HepG2 (cell line): ENCODE measurements around the gene UNC5C. TPM values are rescaled to one million over a fixed set of nuclear protein-coding genes. Genes with fewer than 3 reads are reported as not detected.

Experiments used
- ATAC-seq: fragments of 200-7000 bp; cut with Tn5 transposase; 3 replicates; pipeline ENCODE4 v1.9.1; 2020; ENCODE audit warnings: mild to moderate bottlenecking, moderate library complexity
- BruUV-seq: library from RNA; stranded (reverse); fragments of 400-500 nt; replicated peaks from 2 replicates; lab custom pipeline; 2021; lab: Mats Ljungman, UMichigan
- CTCF ChIA-PET: fragments of 300-600 bp; formaldehyde crosslinking; extraction: SDS; loops from one replicate; lab custom pipeline; 2021; ENCODE audit warnings: low total read pairs, inconsistent platforms, low intra/inter-chr PET ratio; lab: Yijun Ruan, JAX
- POLR2A ChIA-PET: fragments of 350-600 bp; sonication (Branson Sonifier 250); formaldehyde crosslinking; loops from one replicate; lab custom pipeline; 2020; ENCODE audit warnings: antibody characterized with exemption, inconsistent platforms; lab: Yijun Ruan, JAX
- DNase-seq: peaks from one replicate; pipeline ENCODE4 v3.0.0-alpha.2; 2015; ENCODE audit warnings: low spot score
- FAIRE-seq: peaks from 3 replicates; lab custom pipeline; 2011; peaks lifted over from hg19 to GRCh38; lab: Jason Lieb, UNC
- H2AFZ ChIP-seq: one replicate; pipeline ENCODE4 v1.6.1; 2011; ENCODE audit warnings: low read length, inconsistent platforms
- H3K27ac ChIP-seq: fragments of 300-600 bp; 3 replicates; pipeline ENCODE4 v1.8.0; 2011; ENCODE audit warnings: mixed run types, mild to moderate bottlenecking, mixed read lengths, low read length, inconsistent platforms; ENCODE audit not compliant: insufficient read depth; ENCODE audit errors: extremely low read length
- H3K27me3 ChIP-seq, 2 experiments: fragments of 200-600 bp in 1 of 2; 2 replicates in 1 of 2; 3 replicates in 1 of 2; pipeline versions ENCODE4 v1.6.0 to v1.8.0; 2011; ENCODE audit warnings: low read length in 2 of 2, mild to moderate bottlenecking in 2 of 2, moderate library complexity in 2 of 2, inconsistent platforms in 1 of 2; ENCODE audit not compliant: insufficient read depth in 2 of 2, control insufficient read depth in 1 of 2
- H3K36me3 ChIP-seq, 2 experiments: fragments of 200-600 bp in 1 of 2; replicated peaks in 1 of 2; 2 replicates in 1 of 2; 3 replicates in 1 of 2; pipeline versions ENCODE4 v1.5.1 to v1.8.0; 2011; ENCODE audit warnings: low read length in 2 of 2, inconsistent platforms in 1 of 2; ENCODE audit not compliant: insufficient read depth in 2 of 2, control insufficient read depth in 1 of 2
- H3K4me1 ChIP-seq: 2 replicates; pipeline ENCODE4 v1.5.1; 2012; ENCODE audit warnings: low read length, inconsistent platforms; ENCODE audit not compliant: insufficient read depth
- H3K4me2 ChIP-seq: 2 replicates; pipeline ENCODE4 v1.6.0; 2011; ENCODE audit warnings: low read depth, low read length, inconsistent platforms
- H3K4me3 ChIP-seq, 3 experiments: fragments of 200-600 bp in 1 of 3; sonication (generic), shearing (Covaris generic) in 1 of 3; replicated peaks in 1 of 3; 2 replicates each; pipeline ENCODE4 v1.5.1; 2011 to 2016; ENCODE audit warnings: low read length in 3 of 3, inconsistent platforms in 2 of 3, low read depth in 2 of 3, mild to moderate bottlenecking in 2 of 3, control low read depth in 1 of 3, mixed read lengths in 1 of 3; ENCODE audit not compliant: insufficient read depth in 1 of 3
- H3K79me2 ChIP-seq: one replicate; pipeline ENCODE4 v1.6.1; 2011; ENCODE audit warnings: low read length, inconsistent platforms; ENCODE audit not compliant: insufficient read depth
- H3K9ac ChIP-seq: 2 replicates; pipeline ENCODE4 v1.6.0; 2011; ENCODE audit warnings: mild to moderate bottlenecking, low read depth, low read length, inconsistent platforms; ENCODE audit not compliant: insufficient read depth
- H3K9me3 ChIP-seq: 2 replicates; pipeline ENCODE4 v1.5.1; 2012; ENCODE audit warnings: mild to moderate bottlenecking, low read length
- H4K20me1 ChIP-seq: 2 replicates; pipeline ENCODE4 v1.6.0; 2011; ENCODE audit warnings: inconsistent platforms, mild to moderate bottlenecking, low read length, moderate library complexity; ENCODE audit not compliant: insufficient read depth
- ATF7-NPFF ChIP-seq: sonication (generic); formaldehyde crosslinking; IDR thresholded peaks from 2 replicates; pipeline ENCODE4 v1.8.1; 2023; ENCODE audit warnings: mild to moderate bottlenecking, low read depth, missing genetic modification reagents, moderate library complexity
- CENPX ChIP-seq: sonication (generic); formaldehyde crosslinking; IDR thresholded peaks from 2 replicates; pipeline ENCODE4 v1.9.0; 2021; ENCODE audit warnings: mild to moderate bottlenecking, missing genetic modification reagents, moderate library complexity
- DBP ChIP-seq: sonication (generic); formaldehyde crosslinking; IDR thresholded peaks from 2 replicates; pipeline ENCODE4 v1.4.0; 2020; ENCODE audit warnings: missing genetic modification reagents; ENCODE audit errors: not compliant biosample characterization
- EHMT2 ChIP-seq: fragments of 200-600 bp; sonication (generic); IDR thresholded peaks from 2 replicates; pipeline ENCODE4 v1.7.0; 2017; ENCODE audit warnings: antibody characterized with exemption, low read depth, low read length, borderline replicate concordance
- FOXJ3 ChIP-seq: sonication (generic); formaldehyde crosslinking; IDR thresholded peaks from 2 replicates; pipeline ENCODE4 v1.4.0; 2020; ENCODE audit warnings: missing genetic modification reagents, mild to moderate bottlenecking, borderline replicate concordance
- GMEB2 ChIP-seq: IDR thresholded peaks from 2 replicates; pipeline ENCODE4 v1.6.1; 2016; ENCODE audit warnings: missing biosample characterization, missing genetic modification reagents, low read depth
- HNF4G ChIP-seq, 2 experiments: sonication (generic) in 1 of 2; formaldehyde crosslinking in 1 of 2; IDR thresholded peaks; 2 replicates each; pipeline versions ENCODE4 v1.4.0 to v1.6.1; 2011 to 2020; ENCODE audit warnings: borderline replicate concordance in 2 of 2, low read depth in 2 of 2, mild to moderate bottlenecking in 2 of 2, low read length in 1 of 2, missing genetic modification reagents in 1 of 2, moderate library complexity in 1 of 2
- MED1 ChIP-seq: sonication (generic); formaldehyde crosslinking; IDR thresholded peaks from 2 replicates; pipeline ENCODE4 v1.4.0; 2020; ENCODE audit warnings: missing genetic modification reagents
- MLLT10 ChIP-seq: sonication (generic); formaldehyde crosslinking; IDR thresholded peaks from 2 replicates; pipeline ENCODE4 v1.4.0; 2020; ENCODE audit warnings: missing genetic modification reagents
- SATB2 ChIP-seq: sonication (generic); formaldehyde crosslinking; IDR thresholded peaks from 2 replicates; pipeline ENCODE4 v1.5.0; 2020; ENCODE audit warnings: missing genetic modification reagents
- SKIL ChIP-seq: sonication (generic); formaldehyde crosslinking; IDR thresholded peaks from 2 replicates; pipeline ENCODE4 v1.8.0; 2022; ENCODE audit warnings: missing genetic modification reagents, mild to moderate bottlenecking, moderate library complexity, borderline replicate concordance
- SNAI1 ChIP-seq: sonication (generic); formaldehyde crosslinking; IDR thresholded peaks from 2 replicates; pipeline ENCODE4 v1.5.0; 2020; ENCODE audit warnings: mild to moderate bottlenecking, missing genetic modification reagents, borderline replicate concordance
- TAF15 ChIP-seq: fragments of 200-400 bp; formaldehyde crosslinking; IDR thresholded peaks from one replicate; pipeline ENCODE4 v1.6.1; 2018; ENCODE audit warnings: mild to moderate bottlenecking, low read depth, low read length; ENCODE audit not compliant: poor library complexity, severe bottlenecking
- ZBTB7A ChIP-seq: sonication (generic); formaldehyde crosslinking; IDR thresholded peaks from 2 replicates; pipeline ENCODE4 v1.8.0; 2022; ENCODE audit warnings: mild to moderate bottlenecking, missing genetic modification reagents
- ZNF180 ChIP-seq: sonication (generic); formaldehyde crosslinking; IDR thresholded peaks from 2 replicates; pipeline ENCODE4 v1.4.0; 2020; ENCODE audit warnings: low read depth, missing genetic modification reagents, borderline replicate concordance
- ZNF263 ChIP-seq: sonication (generic); formaldehyde crosslinking; IDR thresholded peaks from 2 replicates; pipeline ENCODE4 v1.4.0; 2020; ENCODE audit warnings: missing genetic modification reagents
- ZNF282 ChIP-seq: fragments of 450-650 bp; IDR thresholded peaks from 2 replicates; pipeline ENCODE4 v1.6.1; 2018; ENCODE audit not compliant: partially characterized antibody
- ZNF556 ChIP-seq: sonication (generic); formaldehyde crosslinking; IDR thresholded peaks from 2 replicates; pipeline ENCODE4 v1.4.0; 2020; ENCODE audit warnings: mild to moderate bottlenecking, missing genetic modification reagents, borderline replicate concordance
- WGBS: methylation state at CpG from one replicate; pipeline ENCODE4 v1.1.6; 2017; ENCODE audit warnings: low lambda C conversion rate; 5-methylcytosine and 5-hydroxymethylcytosine counted together
- in situ Hi-C: cut with HindIII; loops from 2 replicates; pipeline ENCODE4 v1.10.0; 2017; ENCODE audit warnings: low pct_unique_long_range_greater_than_20kb; ENCODE audit not compliant: extremely low pct_ligation_motif_present
- intact Hi-C: fragments of 100-400 bp; cut with micrococcal nuclease; formaldehyde crosslinking; loops from one replicate; pipeline ENCODE4 v1.10.0; 2022; ENCODE audit not compliant: unreplicated experiment
- polyA plus RNA-seq, 8 experiments: library from polyadenylated mRNA; depleted of rRNA in 3 of 8; stranded (reverse) in 7 of 8; unstranded in 1 of 8; fragments of >200 nt; fragmentation: Illumina TruSeq in 4 of 8; extraction: Trizol in 4 of 8; gene quantifications; 2 replicates each; pipeline versions ENCODE4 v1.2.1 to v1.2.3, GENCODE V29; 2011 to 2016; ENCODE audit warnings: low read depth in 4 of 8, missing spikeins in 1 of 8, mixed read lengths in 1 of 8; ENCODE audit not compliant: insufficient read depth in 1 of 8
- total RNA-seq, 5 experiments: library from RNA; depleted of rRNA; stranded (reverse); fragments of >200 nt; fragmentation: Illumina TruSeq; extraction: Trizol; gene quantifications; 2 replicates each; pipeline ENCODE4 v1.2.3, GENCODE V29; 2016; ENCODE audit warnings: low read depth in 1 of 5

UNC5C gene
- total and polyA plus RNA-seq, 2 of the 13 experiments (the other 11 are each of a cell fraction or from before 2014, with no cell fraction given): not detected

GRCh38 chr4:95213366-95213765, 335.4 kb downstream of the UNC5C start:
- H3K9me3 ChIP-seq: no peaks in the 10 kb centered on the region
- no peak for DNase-seq
- FAIRE-seq: no peak
- no peaks in the 10 kb centered on the region for H3K4me1 ChIP-seq
- intact Hi-C loops: no loop called here
- no peak for ATAC-seq
- POLR2A ChIA-PET: no interaction called here
- no peak overlapping the region for H3K4me2 ChIP-seq
- no peak overlapping the region for H2AFZ ChIP-seq
- H3K27ac ChIP-seq: no peak overlapping the region
- no peaks in the 10 kb centered on the region for H4K20me1 ChIP-seq
- no peak overlapping the region for H3K4me3 ChIP-seq
- H3K27me3 ChIP-seq: peaks cover 0 to 27% of the 10 kb centered on the region in 2 experiments; a peak in 3 of 5 replicates
- H3K79me2 ChIP-seq: no peaks in the 10 kb centered on the region
- CTCF ChIA-PET: no interaction called here
- WGBS: 22% methylated on average over 8 of the region's 8 CpGs
- no TSS peak for BruUV-seq
- in situ Hi-C loops: no loop called here
- no peaks in the 10 kb centered on the region for H3K36me3 ChIP-seq
- no peak overlapping the region for H3K9ac ChIP-seq
- no peak for TF ChIP-seq ZNF556 (CRISPR knock-in tag)
- TF ChIP-seq SKIL: no peak
- TF ChIP-seq ZNF180: no peak
- no peak for TF ChIP-seq EHMT2
- TF ChIP-seq MLLT10: no peak
- no peak for TF ChIP-seq ZBTB7A (CRISPR knock-in tag)
- no peak for TF ChIP-seq ZNF263 (CRISPR knock-in tag)
- no peak for TF ChIP-seq SATB2 (CRISPR knock-in tag)
- no peak for TF ChIP-seq ZNF282
- no peak for TF ChIP-seq ATF7-NPFF (CRISPR knock-in tag)
- no peak for TF ChIP-seq HNF4G (IDR thresholded peaks at IDR 0.05; ENCODE audit: borderline replicate concordance, low read depth, low read length)
- TF ChIP-seq HNF4G (CRISPR knock-in tag; IDR thresholded peaks at IDR 0.05; ENCODE audit: borderline replicate concordance, low read depth): no peak
- no peak for TF ChIP-seq FOXJ3
- TF ChIP-seq TAF15: no peak
- no peak for TF ChIP-seq GMEB2
- TF ChIP-seq SNAI1 (CRISPR knock-in tag): no peak
- TF ChIP-seq MED1 (CRISPR knock-in tag): no peak
- TF ChIP-seq CENPX: no peak
- TF ChIP-seq DBP: no peak
